ENCODE measurements around the gene FSTL1.

DNA sequence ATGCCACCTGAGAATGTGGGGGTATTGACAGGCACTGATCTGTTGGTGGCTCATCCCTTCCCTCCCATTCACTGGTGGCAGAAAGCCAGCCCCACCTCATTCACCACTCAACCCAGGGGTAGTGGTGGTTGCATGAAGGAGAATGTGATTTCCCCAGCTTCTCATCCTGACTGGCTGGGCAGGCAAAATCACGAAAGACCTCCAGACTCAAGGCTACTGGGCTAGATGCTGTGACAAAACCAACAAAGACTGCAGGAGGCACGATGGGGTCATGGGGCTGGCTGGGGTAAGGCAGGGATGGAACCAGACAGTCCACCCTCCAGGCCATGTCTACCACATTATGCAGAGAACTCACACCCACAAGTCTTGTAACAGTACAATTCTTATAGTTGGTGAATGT, 33.9 kb downstream of the FSTL1 start:
- TF ChIP-seq POLR2A (IDR thresholded peaks at IDR 0.05; ENCODE audit: borderline replicate concordance, extremely low read depth, insufficient read depth, insufficient read length) (no peak), RAD21 (IDR thresholded peaks at IDR 0.05; ENCODE audit: low read depth) (no peak), EZH2phosphoT487 (IDR thresholded peaks at IDR 0.05; ENCODE audit: borderline replicate concordance) (no peak), EZH2 (IDR thresholded peaks at IDR 0.05) (no peak), SP1 (IDR thresholded peaks at IDR 0.05; ENCODE audit: low read depth) (no peak), FOSL1 (IDR thresholded peaks at IDR 0.05; ENCODE audit: low read depth) (no peak), EGR1 (IDR thresholded peaks at IDR 0.05; ENCODE audit: low read depth) (no peak), POLR2AphosphoS5 (IDR thresholded peaks at IDR 0.05; ENCODE audit: low read depth, low read length) (no peak), YY1 (IDR thresholded peaks at IDR 0.05; ENCODE audit: extremely low read depth, insufficient replicate concordance, low read depth, low read length) (no peak)
- TF ChIP-seq, protein P1, sequence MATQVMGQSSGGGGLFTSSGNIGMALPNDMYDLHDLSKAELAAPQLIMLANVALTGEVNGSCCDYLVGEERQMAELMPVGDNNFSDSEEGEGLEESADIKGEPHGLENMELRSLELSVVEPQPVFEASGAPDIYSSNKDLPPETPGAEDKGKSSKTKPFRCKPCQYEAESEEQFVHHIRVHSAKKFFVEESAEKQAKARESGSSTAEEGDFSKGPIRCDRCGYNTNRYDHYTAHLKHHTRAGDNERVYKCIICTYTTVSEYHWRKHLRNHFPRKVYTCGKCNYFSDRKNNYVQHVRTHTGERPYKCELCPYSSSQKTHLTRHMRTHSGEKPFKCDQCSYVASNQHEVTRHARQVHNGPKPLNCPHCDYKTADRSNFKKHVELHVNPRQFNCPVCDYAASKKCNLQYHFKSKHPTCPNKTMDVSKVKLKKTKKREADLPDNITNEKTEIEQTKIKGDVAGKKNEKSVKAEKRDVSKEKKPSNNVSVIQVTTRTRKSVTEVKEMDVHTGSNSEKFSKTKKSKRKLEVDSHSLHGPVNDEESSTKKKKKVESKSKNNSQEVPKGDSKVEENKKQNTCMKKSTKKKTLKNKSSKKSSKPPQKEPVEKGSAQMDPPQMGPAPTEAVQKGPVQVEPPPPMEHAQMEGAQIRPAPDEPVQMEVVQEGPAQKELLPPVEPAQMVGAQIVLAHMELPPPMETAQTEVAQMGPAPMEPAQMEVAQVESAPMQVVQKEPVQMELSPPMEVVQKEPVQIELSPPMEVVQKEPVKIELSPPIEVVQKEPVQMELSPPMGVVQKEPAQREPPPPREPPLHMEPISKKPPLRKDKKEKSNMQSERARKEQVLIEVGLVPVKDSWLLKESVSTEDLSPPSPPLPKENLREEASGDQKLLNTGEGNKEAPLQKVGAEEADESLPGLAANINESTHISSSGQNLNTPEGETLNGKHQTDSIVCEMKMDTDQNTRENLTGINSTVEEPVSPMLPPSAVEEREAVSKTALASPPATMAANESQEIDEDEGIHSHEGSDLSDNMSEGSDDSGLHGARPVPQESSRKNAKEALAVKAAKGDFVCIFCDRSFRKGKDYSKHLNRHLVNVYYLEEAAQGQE (IDR thresholded peaks at IDR 0.05; ENCODE audit: low read depth): no peak
- TF ChIP-seq, protein P2, sequence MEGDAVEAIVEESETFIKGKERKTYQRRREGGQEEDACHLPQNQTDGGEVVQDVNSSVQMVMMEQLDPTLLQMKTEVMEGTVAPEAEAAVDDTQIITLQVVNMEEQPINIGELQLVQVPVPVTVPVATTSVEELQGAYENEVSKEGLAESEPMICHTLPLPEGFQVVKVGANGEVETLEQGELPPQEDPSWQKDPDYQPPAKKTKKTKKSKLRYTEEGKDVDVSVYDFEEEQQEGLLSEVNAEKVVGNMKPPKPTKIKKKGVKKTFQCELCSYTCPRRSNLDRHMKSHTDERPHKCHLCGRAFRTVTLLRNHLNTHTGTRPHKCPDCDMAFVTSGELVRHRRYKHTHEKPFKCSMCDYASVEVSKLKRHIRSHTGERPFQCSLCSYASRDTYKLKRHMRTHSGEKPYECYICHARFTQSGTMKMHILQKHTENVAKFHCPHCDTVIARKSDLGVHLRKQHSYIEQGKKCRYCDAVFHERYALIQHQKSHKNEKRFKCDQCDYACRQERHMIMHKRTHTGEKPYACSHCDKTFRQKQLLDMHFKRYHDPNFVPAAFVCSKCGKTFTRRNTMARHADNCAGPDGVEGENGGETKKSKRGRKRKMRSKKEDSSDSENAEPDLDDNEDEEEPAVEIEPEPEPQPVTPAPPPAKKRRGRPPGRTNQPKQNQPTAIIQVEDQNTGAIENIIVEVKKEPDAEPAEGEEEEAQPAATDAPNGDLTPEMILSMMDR (IDR thresholded peaks at IDR 0.05 in 2 of 3, conservative IDR thresholded peaks at IDR 0.05 in 1 of 3; ENCODE audit: borderline replicate concordance in 1 of 3, insufficient read depth in 1 of 3, low read depth in 2 of 3, low read length in 2 of 3): no peak
- TF ChIP-seq, protein P3, sequence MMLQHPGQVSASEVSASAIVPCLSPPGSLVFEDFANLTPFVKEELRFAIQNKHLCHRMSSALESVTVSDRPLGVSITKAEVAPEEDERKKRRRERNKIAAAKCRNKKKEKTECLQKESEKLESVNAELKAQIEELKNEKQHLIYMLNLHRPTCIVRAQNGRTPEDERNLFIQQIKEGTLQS (IDR thresholded peaks at IDR 0.05): no peak

All from HCT116 (cell line).